ENCODE results near the gene SLC41A2. TPM values are rescaled to one million over a fixed set of nuclear protein-coding genes. Genes with fewer than 3 reads are reported as not detected.

SLC41A2 gene
- total and polyA plus RNA-seq, 2 of the 13 experiments (the other 11 are each of a cell fraction or from before 2014, with no cell fraction given), result 2.3 to 12.8 TPM

DNA sequence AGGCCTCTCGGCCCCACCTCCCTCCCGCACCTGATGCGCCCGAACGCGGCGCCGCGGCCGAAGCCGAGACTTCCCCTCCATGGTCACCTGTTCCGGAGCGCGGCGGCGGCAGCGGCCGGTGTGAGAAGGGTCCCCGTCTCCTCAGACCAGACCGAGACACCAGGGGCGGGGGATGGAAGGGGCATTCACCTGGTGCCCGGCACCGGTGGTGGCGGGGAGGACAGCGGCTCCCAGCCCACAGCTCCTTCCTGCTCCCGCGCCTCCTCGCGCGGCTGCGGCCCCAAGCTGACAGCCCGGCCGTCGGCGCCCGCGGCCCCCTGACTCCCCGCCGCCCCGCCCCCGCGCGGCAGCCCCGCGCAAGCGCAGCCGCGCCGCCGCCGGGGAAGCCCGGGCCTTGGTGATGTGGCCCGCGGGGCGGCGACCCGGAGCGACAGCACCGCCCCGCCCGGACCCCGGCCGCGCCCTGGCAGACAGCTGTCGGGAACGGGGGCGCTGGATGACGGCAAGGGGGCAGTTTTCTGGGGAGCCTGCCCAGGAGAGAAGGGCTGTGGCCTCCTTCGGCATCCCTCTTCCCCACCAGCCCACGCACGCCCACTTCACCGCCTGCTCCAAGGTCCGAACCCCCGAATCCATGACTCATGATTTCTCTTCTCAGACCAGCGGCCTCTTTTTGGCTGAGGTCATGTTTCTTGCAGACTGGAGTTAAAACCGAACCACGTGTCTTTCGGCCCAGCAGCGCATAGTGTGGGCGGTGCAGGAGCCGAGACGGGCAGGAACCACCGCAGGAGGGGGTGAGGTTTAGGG lies at the start of gene SLC41A2 (continued):
- TF ChIP-seq MYC (CRISPR knock-in tag; IDR thresholded peaks at IDR 0.05; ENCODE audit: borderline replicate concordance) (peak; percentile 80), RBAK (CRISPR knock-in tag; IDR thresholded peaks at IDR 0.05) (no peak), ZNF788 (CRISPR knock-in tag; IDR thresholded peaks at IDR 0.05; ENCODE audit: borderline replicate concordance) (peak; percentile 26; the same call in 1 of the 2 replicates), ZNF772 (CRISPR knock-in tag; IDR thresholded peaks at IDR 0.05) (peak; percentile 54), CREBL2 (CRISPR knock-in tag; IDR thresholded peaks at IDR 0.05; ENCODE audit: borderline replicate concordance) (no peak), ZNF558 (CRISPR knock-in tag; IDR thresholded peaks at IDR 0.05; ENCODE audit: borderline replicate concordance) (0 out of 2 replicates have a peak, but pooled peaks have one; percentile 31), CCDC6 (CRISPR knock-in tag; IDR thresholded peaks at IDR 0.05) (peak; percentile 74; the same call in 1 of the 2 replicates), TCF7L2 (IDR thresholded peaks at IDR 0.05; ENCODE audit: low read depth, low read length) (no peak), NCOA5 (CRISPR knock-in tag; IDR thresholded peaks at IDR 0.05) (no peak), ZNF530 (CRISPR knock-in tag; IDR thresholded peaks at IDR 0.05; ENCODE audit: low read depth) (no peak), NRL (CRISPR knock-in tag; IDR thresholded peaks at IDR 0.05; ENCODE audit: borderline replicate concordance) (0 out of 2 replicates have a peak, but pooled peaks have one; percentile 10), KDM2A (CRISPR knock-in tag; IDR thresholded peaks at IDR 0.05; ENCODE audit: borderline replicate concordance, low read depth) (peak; percentile 32; the same call in 1 of the 2 replicates), YEATS4 (CRISPR knock-in tag; IDR thresholded peaks at IDR 0.05; ENCODE audit: borderline replicate concordance) (peak; percentile 60; the same call in 1 of the 2 replicates), CREB3 (CRISPR knock-in tag; IDR thresholded peaks at IDR 0.05) (peak; percentile 22; the same call in 1 of the 2 replicates)
- TF ChIP-seq, protein P1, sequence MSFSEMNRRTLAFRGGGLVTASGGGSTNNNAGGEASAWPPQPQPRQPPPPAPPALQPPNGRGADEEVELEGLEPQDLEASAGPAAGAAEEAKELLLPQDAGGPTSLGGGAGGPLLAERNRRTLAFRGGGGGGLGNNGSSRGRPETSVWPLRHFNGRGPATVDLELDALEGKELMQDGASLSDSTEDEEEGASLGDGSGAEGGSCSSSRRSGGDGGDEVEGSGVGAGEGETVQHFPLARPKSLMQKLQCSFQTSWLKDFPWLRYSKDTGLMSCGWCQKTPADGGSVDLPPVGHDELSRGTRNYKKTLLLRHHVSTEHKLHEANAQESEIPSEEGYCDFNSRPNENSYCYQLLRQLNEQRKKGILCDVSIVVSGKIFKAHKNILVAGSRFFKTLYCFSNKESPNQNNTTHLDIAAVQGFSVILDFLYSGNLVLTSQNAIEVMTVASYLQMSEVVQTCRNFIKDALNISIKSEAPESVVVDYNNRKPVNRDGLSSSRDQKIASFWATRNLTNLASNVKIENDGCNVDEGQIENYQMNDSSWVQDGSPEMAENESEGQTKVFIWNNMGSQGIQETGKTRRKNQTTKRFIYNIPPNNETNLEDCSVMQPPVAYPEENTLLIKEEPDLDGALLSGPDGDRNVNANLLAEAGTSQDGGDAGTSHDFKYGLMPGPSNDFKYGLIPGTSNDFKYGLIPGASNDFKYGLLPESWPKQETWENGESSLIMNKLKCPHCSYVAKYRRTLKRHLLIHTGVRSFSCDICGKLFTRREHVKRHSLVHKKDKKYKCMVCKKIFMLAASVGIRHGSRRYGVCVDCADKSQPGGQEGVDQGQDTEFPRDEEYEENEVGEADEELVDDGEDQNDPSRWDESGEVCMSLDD (CRISPR knock-in tag; IDR thresholded peaks at IDR 0.05; ENCODE audit: borderline replicate concordance), result peak; percentile 88; the same call in 1 of the 2 replicates
- TF ChIP-seq, protein P2, sequence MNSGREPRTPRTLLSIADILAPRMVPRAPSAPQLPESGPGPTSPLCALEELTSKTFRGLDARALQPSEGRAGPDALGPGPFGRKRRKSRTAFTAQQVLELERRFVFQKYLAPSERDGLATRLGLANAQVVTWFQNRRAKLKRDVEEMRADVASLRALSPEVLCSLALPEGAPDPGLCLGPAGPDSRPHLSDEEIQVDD (CRISPR knock-in tag; IDR thresholded peaks at IDR 0.05; ENCODE audit: borderline replicate concordance), result peak; percentile 84; the same call in 1 of the 2 replicates
- TF ChIP-seq, protein P3, sequence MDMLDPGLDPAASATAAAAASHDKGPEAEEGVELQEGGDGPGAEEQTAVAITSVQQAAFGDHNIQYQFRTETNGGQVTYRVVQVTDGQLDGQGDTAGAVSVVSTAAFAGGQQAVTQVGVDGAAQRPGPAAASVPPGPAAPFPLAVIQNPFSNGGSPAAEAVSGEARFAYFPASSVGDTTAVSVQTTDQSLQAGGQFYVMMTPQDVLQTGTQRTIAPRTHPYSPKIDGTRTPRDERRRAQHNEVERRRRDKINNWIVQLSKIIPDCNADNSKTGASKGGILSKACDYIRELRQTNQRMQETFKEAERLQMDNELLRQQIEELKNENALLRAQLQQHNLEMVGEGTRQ (IDR thresholded peaks at IDR 0.05; ENCODE audit: low read depth, low read length), result no peak
- TF ChIP-seq, protein P3 (CRISPR knock-in tag; IDR thresholded peaks at IDR 0.05; ENCODE audit: borderline replicate concordance), result no peak
- TF ChIP-seq, protein P4, sequence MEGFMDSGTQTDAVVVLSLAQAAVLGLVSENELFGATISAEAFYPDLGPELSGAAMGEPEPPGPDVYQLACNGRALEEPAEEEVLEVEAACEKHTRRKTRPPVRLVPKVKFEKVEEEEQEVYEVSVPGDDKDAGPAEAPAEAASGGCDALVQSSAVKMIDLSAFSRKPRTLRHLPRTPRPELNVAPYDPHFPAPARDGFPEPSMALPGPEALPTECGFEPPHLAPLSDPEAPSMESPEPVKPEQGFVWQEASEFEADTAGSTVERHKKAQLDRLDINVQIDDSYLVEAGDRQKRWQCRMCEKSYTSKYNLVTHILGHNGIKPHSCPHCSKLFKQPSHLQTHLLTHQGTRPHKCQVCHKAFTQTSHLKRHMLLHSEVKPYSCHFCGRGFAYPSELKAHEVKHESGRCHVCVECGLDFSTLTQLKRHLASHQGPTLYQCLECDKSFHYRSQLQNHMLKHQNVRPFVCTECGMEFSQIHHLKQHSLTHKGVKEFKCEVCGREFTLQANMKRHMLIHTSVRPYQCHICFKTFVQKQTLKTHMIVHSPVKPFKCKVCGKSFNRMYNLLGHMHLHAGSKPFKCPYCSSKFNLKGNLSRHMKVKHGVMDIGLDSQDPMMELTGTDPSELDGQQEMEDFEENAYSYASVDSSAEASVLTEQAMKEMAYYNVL (CRISPR knock-in tag; IDR thresholded peaks at IDR 0.05; ENCODE audit: borderline replicate concordance), result 0 out of 2 replicates have a peak, but pooled peaks have one; percentile 39

All from HepG2 (cell line).